Caco-2 (cell line): ENCODE results near the gene KIAA2012. TPM values are rescaled to one million over a fixed set of nuclear protein-coding genes. Genes with fewer than 3 reads are reported as not detected.

ENCODE experiments used
- BruUV-seq: library from RNA; stranded (reverse); fragments of 400-500 nt; replicated peaks from 2 replicates; lab custom pipeline; 2021; lab: Mats Ljungman, UMichigan
- CTCF ChIA-PET: fragments of 300-600 bp; sonication (Branson Sonifier 250); formaldehyde crosslinking; loops from one replicate; lab custom pipeline; 2022; ENCODE audit warnings: antibody characterized with exemption; lab: Charles Lee
- POLR2A ChIA-PET: fragments of 300-600 bp; sonication (Branson Sonifier 250); formaldehyde crosslinking; loops from one replicate; lab custom pipeline; 2022; ENCODE audit warnings: antibody characterized with exemption; lab: Charles Lee
- DNase-seq, 2 experiments: peaks; one replicate each; pipeline versions ENCODE4 v3.0.0 to v3.0.0-alpha.2; 2020 to 2022
- H3K27me3 ChIP-seq: replicated peaks from 2 replicates; pipeline ENCODE4 v1.6.0; 2011; ENCODE audit warnings: low read length; ENCODE audit not compliant: control insufficient read depth, insufficient read depth
- H3K36me3 ChIP-seq: 2 replicates; pipeline ENCODE4 v1.5.1; 2011; ENCODE audit warnings: low read length; ENCODE audit not compliant: control insufficient read depth, insufficient read depth
- H3K4me1 ChIP-seq: fragments of 250-450 bp; sonication (Bioruptor Pico); 2 replicates; pipeline ENCODE4 v1.5.1; 2020; ENCODE audit warnings: mild to moderate bottlenecking
- H3K4me3 ChIP-seq: 2 replicates; pipeline ENCODE4 v1.5.1; 2011; ENCODE audit warnings: low read depth, mild to moderate bottlenecking, control low read depth, low read length
- H3K9me3 ChIP-seq: fragments of 250-450 bp; sonication (Bioruptor Pico); 2 replicates; pipeline ENCODE4 v1.5.1; 2020; ENCODE audit warnings: mild to moderate bottlenecking, moderate library complexity
- H3K27ac Mint-ChIP-seq: one replicate; pipeline ENCODE4 v1.8.0; 2022; ENCODE audit warnings: mixed read lengths; ENCODE audit not compliant: unreplicated experiment
- H3K27me3 Mint-ChIP-seq: one replicate; pipeline ENCODE4 v1.8.0; 2022; ENCODE audit warnings: mixed read lengths; ENCODE audit not compliant: insufficient read depth, unreplicated experiment
- H3K36me3 Mint-ChIP-seq: one replicate; pipeline ENCODE4 v1.8.0; 2022; ENCODE audit warnings: mild to moderate bottlenecking, mixed read lengths; ENCODE audit not compliant: insufficient read depth, unreplicated experiment
- H3K4me1 Mint-ChIP-seq: one replicate; pipeline ENCODE4 v1.8.0; 2022; ENCODE audit warnings: low read depth, mixed read lengths; ENCODE audit not compliant: unreplicated experiment
- H3K4me3 Mint-ChIP-seq: one replicate; pipeline ENCODE4 v1.8.0; 2022; ENCODE audit warnings: mild to moderate bottlenecking, moderate library complexity, mixed read lengths; ENCODE audit not compliant: unreplicated experiment
- H3K9me3 Mint-ChIP-seq: one replicate; pipeline ENCODE4 v1.8.0; 2022; ENCODE audit warnings: mixed read lengths; ENCODE audit not compliant: unreplicated experiment
- CTCF ChIP-seq, 2 experiments: fragments of 200-600 bp in 1 of 2; IDR thresholded peaks; 1 replicate in 1 of 2; 2 replicates in 1 of 2; pipeline versions ENCODE4 v1.5.1 to v1.8.0; 2011 to 2022; ENCODE audit warnings: antibody characterized with exemption in 1 of 2, control low read depth in 1 of 2, inconsistent platforms in 1 of 2, low read depth in 1 of 2, low read length in 1 of 2, mild to moderate bottlenecking in 1 of 2, moderate library complexity in 1 of 2; ENCODE audit not compliant: insufficient read depth in 1 of 2, severe bottlenecking in 1 of 2, unreplicated experiment in 1 of 2
- intact Hi-C: fragments of 100-400 bp; cut with micrococcal nuclease; formaldehyde crosslinking; loops from one replicate; pipeline ENCODE4 v1.10.0; 2022; ENCODE audit not compliant: unreplicated experiment
- total RNA-seq: library from RNA; stranded (reverse); gene quantifications from 2 replicates; pipeline ENCODE4 v1.2.3, GENCODE V29; 2022

KIAA2012 gene
- total RNA-seq, 1 experiment from 2014 or later, result 0.27 TPM

GRCh38 chr2:202056611-202057010 is 16.4 kb upstream of the KIAA2012 start:
- CTCF ChIA-PET, result interaction anchor here (0.6 to 1.2 kb wide), 5 partner anchors 18 to 196 kb away, joined by 3 to 6 read pairs (median 5); partner anchors contain the start of gene FZD7
- H3K36me3 Mint-ChIP-seq, result no peaks in the 10 kb centered on the region
- no peaks in the 10 kb centered on the region for H3K27me3 Mint-ChIP-seq
- no peaks in the 10 kb centered on the region for H3K9me3 Mint-ChIP-seq
- H3K4me1 Mint-ChIP-seq, result peaks cover 7% of the 10 kb centered on the region
- H3K27ac Mint-ChIP-seq, result no peak overlapping the region
- POLR2A ChIA-PET, result no interaction called here
- no TSS peak for BruUV-seq
- peak; percentile 44 to 52 for TF ChIP-seq CTCF (IDR thresholded peaks at IDR 0.05; ENCODE audit: insufficient read depth in 1 of 2, low read depth in 1 of 2, low read length in 1 of 2, severe bottlenecking in 1 of 2, unreplicated experiment in 1 of 2)
- DNase-seq, result no peak
- H3K4me1 ChIP-seq, result peaks cover 21% of the 10 kb centered on the region
- no peak overlapping the region for H3K4me3 Mint-ChIP-seq
- no peaks in the 10 kb centered on the region for H3K9me3 ChIP-seq
- H3K36me3 ChIP-seq, result no peaks in the 10 kb centered on the region
- intact Hi-C loops, result loop anchor here (1.0 kb wide), 2 partner anchors 196 to 260 kb away; no protein-coding TSS in a partner anchor
- H3K4me3 ChIP-seq, result no peak overlapping the region
- no peaks in the 10 kb centered on the region for H3K27me3 ChIP-seq

DNA sequence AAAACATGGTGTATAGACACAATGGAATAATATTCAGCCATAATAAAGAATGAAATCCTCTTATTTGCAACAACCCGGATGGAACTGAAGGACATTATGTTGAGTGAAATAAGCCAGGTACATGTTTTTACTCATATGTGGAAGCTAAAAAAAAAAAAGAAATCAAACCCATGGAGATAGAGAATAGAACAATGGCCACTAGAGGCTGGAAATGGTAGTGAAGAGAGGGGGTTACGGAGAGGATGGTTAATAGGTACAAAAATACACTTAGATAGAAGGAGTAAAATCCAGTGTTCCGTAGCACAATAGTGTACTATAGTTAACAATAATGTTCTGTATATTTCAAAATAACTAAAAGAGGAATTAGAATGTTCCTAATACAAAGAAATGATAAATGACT is 12.8 kb upstream of the KIAA2012 start:
- Mint-ChIP-seq H3K4me3 (no peak overlapping the region), H3K9me3 (no peaks in the 10 kb centered on the region), H3K27me3 (no peaks in the 10 kb centered on the region), H3K27ac (no peak overlapping the region), H3K36me3 (no peaks in the 10 kb centered on the region), H3K4me1 (no peaks in the 10 kb centered on the region)
- Histone ChIP-seq H3K9me3 (no peaks in the 10 kb centered on the region), H3K36me3 (no peaks in the 10 kb centered on the region), H3K4me1 (no peaks in the 10 kb centered on the region), H3K4me3 (no peak overlapping the region), H3K27me3 (no peaks in the 10 kb centered on the region)
- intact Hi-C loops, result no loop called here
- no peak for DNase-seq
- TF ChIP-seq CTCF (IDR thresholded peaks at IDR 0.05; ENCODE audit: insufficient read depth in 1 of 2, low read depth in 1 of 2, low read length in 1 of 2, severe bottlenecking in 1 of 2, unreplicated experiment in 1 of 2), result peak; percentile 39 to 43
- CTCF ChIA-PET, result interaction anchor here (0.6 to 1.0 kb wide), 4 partner anchors 36 to 194 kb away, joined by 3 to 4 read pairs (median 3); no protein-coding TSS in a partner anchor
- POLR2A ChIA-PET, result interaction anchor here (0.6 kb wide), 1 partner anchor 21 kb away, joined by 3 read pairs; no protein-coding TSS in a partner anchor
- BruUV-seq, result no TSS peak

DNA sequence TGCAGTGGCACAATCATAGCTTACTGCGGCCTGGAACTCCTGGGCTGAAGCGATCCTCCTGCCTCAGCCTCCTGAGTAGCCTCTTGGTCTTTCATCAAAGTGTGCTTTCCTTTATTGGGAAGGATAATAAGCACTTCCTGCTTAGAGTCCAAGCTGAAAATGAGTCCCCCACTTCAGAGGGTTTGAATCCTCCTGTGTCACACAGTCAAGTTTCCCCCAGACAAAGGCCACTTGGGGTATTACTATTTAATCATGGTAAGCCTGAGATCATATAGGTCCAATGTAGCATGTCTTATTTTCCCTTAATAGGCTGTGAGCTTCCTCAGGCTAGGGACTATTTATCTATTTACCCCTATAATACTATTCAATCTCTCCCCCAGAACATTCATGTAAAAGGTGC is 11.4 kb upstream of the KIAA2012 start:
- Histone ChIP-seq H3K36me3 (no peaks in the 10 kb centered on the region), H3K9me3 (no peaks in the 10 kb centered on the region), H3K4me3 (no peak overlapping the region), H3K27me3 (no peaks in the 10 kb centered on the region), H3K4me1 (no peaks in the 10 kb centered on the region)
- H3K27me3 Mint-ChIP-seq, result no peaks in the 10 kb centered on the region
- H3K27ac Mint-ChIP-seq, result no peak overlapping the region
- no TSS peak for BruUV-seq
- ChIA-PET CTCF (interaction anchor here (0.7 kb wide), 1 partner anchor 168 kb away, joined by 3 read pairs; no protein-coding TSS in a partner anchor), POLR2A (no interaction called here)
- H3K9me3 Mint-ChIP-seq, result no peaks in the 10 kb centered on the region
- no peak for DNase-seq
- no peak for TF ChIP-seq CTCF (IDR thresholded peaks at IDR 0.05; ENCODE audit: insufficient read depth in 1 of 2, low read depth in 1 of 2, low read length in 1 of 2, severe bottlenecking in 1 of 2, unreplicated experiment in 1 of 2)
- H3K36me3 Mint-ChIP-seq, result no peaks in the 10 kb centered on the region
- intact Hi-C loops, result no loop called here
- H3K4me3 Mint-ChIP-seq, result no peak overlapping the region
- H3K4me1 Mint-ChIP-seq, result no peaks in the 10 kb centered on the region
